ENCODE results near the gene FOXB2. TPM values are rescaled to one million over a fixed set of nuclear protein-coding genes. Genes with fewer than 3 reads are reported as not detected.

Gene FOXB2
- total RNA-seq, 2 experiments from 2014 or later = not detected

DNA sequence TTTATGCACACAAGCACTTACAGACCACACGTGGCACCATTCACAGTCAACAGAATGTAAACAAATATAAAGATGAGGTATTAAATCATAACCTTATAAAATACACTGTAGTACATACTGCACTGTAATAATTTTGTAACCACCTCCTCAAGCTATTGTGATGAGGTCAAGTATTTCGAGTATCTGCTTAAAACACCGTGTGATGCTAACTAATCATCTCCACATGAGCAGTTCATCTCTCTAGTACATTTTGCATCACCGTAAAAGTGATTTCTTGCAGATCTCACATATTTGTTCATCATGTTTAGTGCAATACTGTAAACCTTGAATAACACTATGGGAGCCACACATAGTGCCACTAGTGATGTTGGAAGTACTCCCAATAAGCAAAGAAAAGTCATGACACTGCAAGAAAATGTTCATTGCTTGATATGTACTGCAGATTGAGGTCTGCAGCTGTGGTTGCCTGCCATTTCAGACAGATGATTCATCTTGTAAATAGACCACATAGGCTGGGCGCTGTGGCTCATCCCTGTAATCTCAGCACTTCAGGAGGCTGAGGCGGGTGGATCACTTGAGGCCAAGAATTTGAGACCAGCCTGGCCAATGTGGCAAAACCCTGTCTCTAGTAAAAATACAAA is 44.3 kb downstream of the FOXB2 start:
- CTCF ChIA-PET (ENCODE audit: unreplicated experiment) = no interaction called here
- POLR2A ChIA-PET = no interaction called here

DNA sequence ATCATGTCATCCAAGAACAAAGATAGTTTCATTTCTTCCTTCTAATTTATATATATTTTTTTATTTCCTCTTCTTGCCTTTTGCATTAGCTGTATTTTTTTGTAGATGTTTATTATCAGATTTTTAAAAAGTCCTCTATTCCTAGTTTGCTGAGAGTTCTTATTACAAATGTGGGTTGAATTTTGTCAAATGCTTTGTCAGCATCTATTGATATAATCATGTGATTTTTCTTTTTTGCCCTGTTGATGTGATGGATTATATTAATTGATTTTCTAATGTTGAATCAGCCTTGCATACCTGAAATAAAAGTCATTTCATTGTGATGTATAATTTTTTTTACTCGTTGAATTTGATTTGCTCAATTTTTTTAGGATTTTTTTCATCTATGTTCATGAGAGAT is 46.9 kb downstream of the FOXB2 start:
- Histone ChIP-seq H3K4me1 (ENCODE audit: insufficient read depth, low read length, poor library complexity, severe bottlenecking) (no peaks in the 10 kb centered on the region), H3K27ac (ENCODE audit: low read depth, low read length, poor library complexity, severe bottlenecking) (no peak overlapping the region), H2AFZ (ENCODE audit: low read length) (no peak overlapping the region), H3K4me3 (ENCODE audit: low read depth, low read length, poor library complexity, severe bottlenecking) (no peak overlapping the region), H3K36me3 (ENCODE audit: insufficient read depth, low read length) (no peaks in the 10 kb centered on the region), H3K9me3 (ENCODE audit: low read length) (no peaks in the 10 kb centered on the region), H3K9me2 (ENCODE audit: insufficient read depth, low read length) (no peaks in the 10 kb centered on the region), H3K4me2 (ENCODE audit: low read length) (no peak overlapping the region), H4K20me1 (ENCODE audit: insufficient read depth, low read length) (no peaks in the 10 kb centered on the region), H3K79me2 (ENCODE audit: insufficient read depth, low read depth, low read length) (no peaks in the 10 kb centered on the region)
- no peak for DNase-seq (ENCODE audit: low spot score)
- ChIA-PET CTCF (ENCODE audit: unreplicated experiment) (no interaction called here), POLR2A (no interaction called here)
- no peak for TF ChIP-seq EZH2phosphoT487 (IDR thresholded peaks at IDR 0.05; ENCODE audit: borderline replicate concordance, low read depth, low read length)
- TF ChIP-seq, protein P1, sequence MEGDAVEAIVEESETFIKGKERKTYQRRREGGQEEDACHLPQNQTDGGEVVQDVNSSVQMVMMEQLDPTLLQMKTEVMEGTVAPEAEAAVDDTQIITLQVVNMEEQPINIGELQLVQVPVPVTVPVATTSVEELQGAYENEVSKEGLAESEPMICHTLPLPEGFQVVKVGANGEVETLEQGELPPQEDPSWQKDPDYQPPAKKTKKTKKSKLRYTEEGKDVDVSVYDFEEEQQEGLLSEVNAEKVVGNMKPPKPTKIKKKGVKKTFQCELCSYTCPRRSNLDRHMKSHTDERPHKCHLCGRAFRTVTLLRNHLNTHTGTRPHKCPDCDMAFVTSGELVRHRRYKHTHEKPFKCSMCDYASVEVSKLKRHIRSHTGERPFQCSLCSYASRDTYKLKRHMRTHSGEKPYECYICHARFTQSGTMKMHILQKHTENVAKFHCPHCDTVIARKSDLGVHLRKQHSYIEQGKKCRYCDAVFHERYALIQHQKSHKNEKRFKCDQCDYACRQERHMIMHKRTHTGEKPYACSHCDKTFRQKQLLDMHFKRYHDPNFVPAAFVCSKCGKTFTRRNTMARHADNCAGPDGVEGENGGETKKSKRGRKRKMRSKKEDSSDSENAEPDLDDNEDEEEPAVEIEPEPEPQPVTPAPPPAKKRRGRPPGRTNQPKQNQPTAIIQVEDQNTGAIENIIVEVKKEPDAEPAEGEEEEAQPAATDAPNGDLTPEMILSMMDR (conservative IDR thresholded peaks at IDR 0.05; ENCODE audit: low read length) = no peak
- no TSS peak for BruUV-seq (replicated peaks)
- intact Hi-C loops (cut with micrococcal nuclease; ENCODE audit: unreplicated experiment) = no loop called here

More for the DNA sequence above, 44.3 kb downstream of the FOXB2 start:
- Histone ChIP-seq H3K27ac (ENCODE audit: low read depth, low read length, poor library complexity, severe bottlenecking) (no peak overlapping the region), H2AFZ (ENCODE audit: low read length) (no peak overlapping the region), H3K9me3 (ENCODE audit: low read length) (no peaks in the 10 kb centered on the region), H3K4me2 (ENCODE audit: low read length) (no peak overlapping the region), H3K9me2 (ENCODE audit: insufficient read depth, low read length) (no peaks in the 10 kb centered on the region), H3K4me3 (ENCODE audit: low read depth, low read length, poor library complexity, severe bottlenecking) (no peak overlapping the region), H3K36me3 (ENCODE audit: insufficient read depth, low read length) (no peaks in the 10 kb centered on the region), H3K4me1 (ENCODE audit: insufficient read depth, low read length, poor library complexity, severe bottlenecking) (no peaks in the 10 kb centered on the region), H4K20me1 (ENCODE audit: insufficient read depth, low read length) (no peaks in the 10 kb centered on the region), H3K79me2 (ENCODE audit: insufficient read depth, low read depth, low read length) (no peaks in the 10 kb centered on the region)
- no peak for TF ChIP-seq EZH2phosphoT487 (IDR thresholded peaks at IDR 0.05; ENCODE audit: borderline replicate concordance, low read depth, low read length)
- TF ChIP-seq, protein P1 (conservative IDR thresholded peaks at IDR 0.05; ENCODE audit: low read length) = no peak
- DNase-seq (ENCODE audit: low spot score) = no peak
- BruUV-seq (replicated peaks) = no TSS peak
- intact Hi-C loops (cut with micrococcal nuclease; ENCODE audit: unreplicated experiment) = no loop called here

Small RNAs within 50 kb of the gene (small RNA-seq; reads per million reads assigned to genes)
- gene ATP5MFP3 = not detected

Other genes with a start within 250 kb of the FOXB2 start
- gene PRUNE2, start 113.5 kb upstream of the FOXB2 start, total RNA-seq (2014; rRNA removed; shearing (Covaris generic)) = 0.38 TPM in 1 of 2 replicates, not detected in the other
- 0.44 TPM in 1 of 2 replicates, not detected in the other for gene PRUNE2, start 113.5 kb upstream of the FOXB2 start, total RNA-seq (2022)
- 22.8 and 27.0 TPM in 2 replicates for gene VPS13A, start 157.9 kb downstream of the FOXB2 start, total RNA-seq (2014; rRNA removed; shearing (Covaris generic))
- gene VPS13A, start 157.9 kb downstream of the FOXB2 start, total RNA-seq (2022) = 44.6 and 52.6 TPM in 2 replicates